Activated CD4-positive, alpha-beta T cell treated with anti-CD3 and anti-CD28 coated beads for 1 hour (primary cell): ENCODE measurements around the gene DCLRE1B.

Experiments
- DNase-seq: peaks from one replicate; pipeline ENCODE4 v3.0.0-alpha.2; 2020

DCLRE1B gene

GRCh38 chr1:113904674-113905434, at the start of gene DCLRE1B, which contains the start of gene AP4B1:
Gene DCLRE1B, plus strand, starts transcription at chr1:113905326. Its CDS starts 261 bp downstream, at chr1:113905587.
Gene AP4B1, minus strand, starts transcription at chr1:113904799. Its CDS starts 82 bp downstream, at chr1:113904717.
- DNase-seq, result peak; percentile 94

- no peak for DNase-seq
These were observed 49.3 kb upstream of the DCLRE1B start for GRCh38 chr1:113855630-113856400.

GRCh38 chr1:113856401-113856790, 48.7 kb upstream of the DCLRE1B start:
- no peak for DNase-seq

- DNase-seq, result no peak
These were observed 47.4 kb upstream of the DCLRE1B start for GRCh38 chr1:113857776-113858175.

- no peak for DNase-seq
These were observed 46.7 kb upstream of the DCLRE1B start for GRCh38 chr1:113858418-113858817.

- DNase-seq, result no peak
These were observed 46.1 kb upstream of the DCLRE1B start for GRCh38 chr1:113858982-113859381.

GRCh38 chr1:113859478-113860175, 45.5 kb upstream of the DCLRE1B start:
- no peak for DNase-seq

- DNase-seq, result no peak
These were observed 44.2 kb upstream of the DCLRE1B start for GRCh38 chr1:113860891-113861290.

GRCh38 chr1:113861641-113862040, 43.5 kb upstream of the DCLRE1B start:
- no peak for DNase-seq

GRCh38 chr1:113868387-113869083, 36.6 kb upstream of the DCLRE1B start:
- no peak for DNase-seq

- no peak for DNase-seq
These were observed 34.3 kb upstream of the DCLRE1B start for GRCh38 chr1:113870778-113871177.

GRCh38 chr1:113871597-113872113, 33.5 kb upstream of the DCLRE1B start, which contains the start of gene PTPN22:
Gene PTPN22, minus strand, starts transcription at chr1:113871712.
- peak; percentile 74 for DNase-seq

- DNase-seq, result no peak
These were observed 32.7 kb upstream of the DCLRE1B start for GRCh38 chr1:113872219-113872935.

GRCh38 chr1:113874012-113874879, 30.9 kb upstream of the DCLRE1B start:
- DNase-seq, result no peak

- DNase-seq, result no peak
These were observed 29.4 kb upstream of the DCLRE1B start for GRCh38 chr1:113875714-113876113.

GRCh38 chr1:113876176-113876575, 28.9 kb upstream of the DCLRE1B start:
- no peak for DNase-seq

GRCh38 chr1:113879739-113880038, 25.4 kb upstream of the DCLRE1B start:
- no peak for DNase-seq

GRCh38 chr1:113881661-113882060, 23.5 kb upstream of the DCLRE1B start:
- DNase-seq, result no peak

- DNase-seq, result no peak
These were observed 18.4 kb upstream of the DCLRE1B start for GRCh38 chr1:113886417-113887401.
